Adrenal gland (tissue), 12 donors: ENCODE measurements around the gene TIMP3. TPM values are rescaled to one million over a fixed set of nuclear protein-coding genes. Genes with fewer than 3 reads are reported as not detected.
"Not testable (repeated sequence)": the region's sequence is repeated elsewhere in the genome, so short reads cannot be mapped to it uniquely, and the experiment has no call there.

ENCODE experiments used
- DNase-seq, 7 donors: peaks; one replicate each; pipeline ENCODE4 v3.0.0-alpha.2; 2019 to 2020
- H3K27ac ChIP-seq, 5 donors: fragments of 200-600 bp; sonication (generic) in 4 of 5; 1 replicate in 3 of 5; 2 replicates in 2 of 5; pipeline versions ENCODE4 v1.5.1 to v1.8.0; 2016 to 2020; ENCODE audit warnings: mild to moderate bottlenecking in 1 of 5
- H3K27me3 ChIP-seq: fragments of 200-600 bp; 2 replicates; pipeline ENCODE4 v1.8.0; 2021
- H3K36me3 ChIP-seq, 2 donors: fragments of 200-600 bp; replicated peaks in 1 of 2; 1 replicate in 1 of 2; 2 replicates in 1 of 2; pipeline versions ENCODE4 v1.5.1 to v1.8.0; 2018 to 2022
- H3K4me1 ChIP-seq, 2 donors: fragments of 200-600 bp; replicated peaks in 1 of 2; 1 replicate in 1 of 2; 2 replicates in 1 of 2; pipeline versions ENCODE4 v1.5.1 to v1.8.0; 2018 to 2021
- H3K4me3 ChIP-seq, 4 donors: fragments of 200-600 bp; sonication (generic) in 3 of 4; one replicate each; pipeline ENCODE4 v1.5.1; 2016 to 2018
- H3K9me3 ChIP-seq, 3 donors: fragments of 200-600 bp; sonication (generic) in 1 of 3; replicated peaks in 1 of 3; 1 replicate in 2 of 3; 2 replicates in 1 of 3; pipeline versions ENCODE4 v1.5.1 to v1.8.0; 2016 to 2021
- CTCF ChIP-seq, 6 experiments: fragments of 450-650 bp in 4 of 6; fragments of 200-600 bp in 2 of 6; sonication (generic) in 1 of 6; IDR thresholded peaks; 1 replicate in 5 of 6; 2 replicates in 1 of 6; pipeline versions ENCODE4 v1.5.1 to v1.8.0; 2016 to 2021; ENCODE audit warnings: antibody characterized with exemption in 6 of 6, mild to moderate bottlenecking in 2 of 6, moderate library complexity in 1 of 6
- POLR2A ChIP-seq, 2 donors: fragments of 450-650 bp; IDR thresholded peaks; one replicate each; pipeline ENCODE4 v1.6.1; 2017; ENCODE audit warnings: antibody characterized with exemption in 2 of 2, mild to moderate bottlenecking in 2 of 2, moderate library complexity in 1 of 2
- whole genome bisulfite sequencing, 4 donors: extraction: QIAGEN DNeasy Blood & Tissue Kit in 2 of 4; methylation state at CpG; one replicate each; pipeline versions ENCODE4 v1.1.5 to v1.1.7; 2013 to 2017; 5-methylcytosine and 5-hydroxymethylcytosine counted together
- intact Hi-C, 2 donors: fragments of 100-400 bp; cut with DNase I; formaldehyde crosslinking; loops; one replicate each; pipeline versions ENCODE4 v1.14.1 to v1.15.0; 2022 to 2023
- polyA plus RNA-seq, 3 donors: library from polyadenylated mRNA; stranded (reverse); fragments of 200-250 nt in 2 of 3; fragments of 350-450 nt in 1 of 3; fragmentation: Illumina TruSeq in 1 of 3; extraction: RNeasy Lipid Tissue Mini Kit (QIAGEN cat#74804) in 1 of 3; gene quantifications; one replicate each; pipeline ENCODE4 v1.2.3, GENCODE V29; 2013 to 2014
- total RNA-seq, 9 donors: library from RNA; depleted of rRNA in 4 of 9; stranded (reverse); fragments of >200 nt in 4 of 9; fragments of 120-200 nt in 1 of 9; fragmentation: NEBNext Ultra II Directional in 1 of 9; extraction: Animal tissue kit (Norgen Biotek cat#: 25700) in 1 of 9; gene quantifications; one replicate each; pipeline versions ENCODE4 v1.1.0 to v1.2.4, GENCODE V29; 2013 to 2023
- donor health status: healthy with polysubstance abuse.
- donor health status: Bipolar disorder and iron deficiency.
- donor health status: DM: yes; HTN: yes; CAD: no.
- donor health status: DM: no; HTN: no; CAD: no.
- donor health status: DM: no; HTN: no; CAD: no.
- donor health status: DM: yes; HTN: yes; CAD: no.

The TIMP3 gene
- total and polyA plus RNA-seq, 12 donors, result 78.0 to 677 (median 334) TPM

- intact Hi-C loops, result no loop called here
- no peak for DNase-seq
- Histone ChIP-seq H3K9me3 (no peaks in the 10 kb centered on the region), H3K27ac (no peak overlapping the region), H3K4me1 (no peaks in the 10 kb centered on the region), H3K27me3 (no peaks in the 10 kb centered on the region), H3K4me3 (no peak overlapping the region), H3K36me3 (peaks cover 0 to under 1% of the 10 kb centered on the region in 2 donors)
- TF ChIP-seq POLR2A (IDR thresholded peaks at IDR 0.05) (no peak), CTCF (IDR thresholded peaks at IDR 0.05) (no peak)
- 85 to 96% (median 91%) methylated on average over 4 of the region's 4 CpGs for WGBS, 4 donors
These were observed 65.4 kb downstream of the TIMP3 start for GRCh38 chr22:32866953-32867352.

GRCh38 chr22:32868946-32869345 lies 67.4 kb downstream of the TIMP3 start:
- TF ChIP-seq POLR2A (IDR thresholded peaks at IDR 0.05), result no peak
- WGBS, 4 donors, result 83 to 95% (median 86%) methylated on average over 6 of the region's 6 CpGs
- H3K9me3 ChIP-seq, result no peaks in the 10 kb centered on the region
- no peaks in the 10 kb centered on the region for H3K36me3 ChIP-seq
- intact Hi-C loops, result no loop called here
- H3K27me3 ChIP-seq, result no peaks in the 10 kb centered on the region
- no peak overlapping the region for H3K27ac ChIP-seq
- no peak overlapping the region for H3K4me3 ChIP-seq
- H3K4me1 ChIP-seq, result no peaks in the 10 kb centered on the region
- DNase-seq, result no peak

GRCh38 chr22:32870474-32870873 lies 69.0 kb downstream of the TIMP3 start:
- Histone ChIP-seq H3K9me3 (no peaks in the 10 kb centered on the region), H3K36me3 (no peaks in the 10 kb centered on the region), H3K4me1 (no peaks in the 10 kb centered on the region), H3K4me3 (no peak overlapping the region), H3K27me3 (no peaks in the 10 kb centered on the region), H3K27ac (no peak overlapping the region)
- intact Hi-C loops, result no loop called here
- DNase-seq, result no peak
- TF ChIP-seq CTCF (IDR thresholded peaks at IDR 0.05), result no peak
- no peak for TF ChIP-seq POLR2A (IDR thresholded peaks at IDR 0.05)

GRCh38 chr22:32873604-32874003 lies 72.1 kb downstream of the TIMP3 start:
- H3K9me3 ChIP-seq, DNase-seq, H3K4me3 ChIP-seq, H3K27ac ChIP-seq, intact Hi-C loops, H3K4me1 ChIP-seq, H3K36me3 ChIP-seq, H3K27me3 ChIP-seq: not testable (repeated sequence)
- WGBS, 4 donors, result 90 to 95% (median 92%) methylated on average over 5 of the region's 5 CpGs

- Histone ChIP-seq H3K36me3 (no peaks in the 10 kb centered on the region), H3K9me3 (no peaks in the 10 kb centered on the region), H3K27ac (no peak overlapping the region), H3K4me1 (peaks cover 0 to 5% of the 10 kb centered on the region in 2 donors), H3K4me3 (no peak overlapping the region), H3K27me3 (no peaks in the 10 kb centered on the region)
- TF ChIP-seq CTCF (IDR thresholded peaks at IDR 0.05) (no peak), POLR2A (IDR thresholded peaks at IDR 0.05) (no peak)
- 88 to 92% (median 89%) methylated on average over 4 of the region's 4 CpGs for WGBS, 4 donors
- no peak for DNase-seq
- intact Hi-C loops, result no loop called here
These were observed 72.9 kb downstream of the TIMP3 start for GRCh38 chr22:32874385-32874784.
